OCI-LY3 (cell line): ENCODE results near the gene FSIP2.
A peak's percentile ranks its signal among the peaks of the same experiment; 100 is the strongest.

Source experiments
- H2AFZ ChIP-seq: fragments of 200-600, 300-600 bp; shearing (Covaris generic); 2 replicates; pipeline ENCODE4 v1.6.0; 2014; ENCODE audit warnings: antibody characterized with exemption, low read depth, low read length
- H3K27ac ChIP-seq: fragments of 200-600, 300-600 bp; sonication (generic); 2 replicates; pipeline ENCODE4 v1.5.1; 2014; ENCODE audit warnings: mild to moderate bottlenecking, low read length, moderate library complexity, mixed read lengths
- H3K27me3 ChIP-seq: fragments of 200-600, 300-600 bp; sonication (generic); 2 replicates; pipeline ENCODE4 v1.6.1; 2014; ENCODE audit warnings: low read depth, low read length, mixed read lengths
- H3K36me3 ChIP-seq: fragments of 200-600, 300-600 bp; sonication (generic); replicated peaks from 2 replicates; pipeline ENCODE3; 2014; ENCODE audit warnings: low read depth, low read length, mixed read lengths
- H3K4me1 ChIP-seq: fragments of 300-600, 200-600 bp; sonication (generic); 2 replicates; pipeline ENCODE4 v1.6.1; 2014; ENCODE audit warnings: low read length, mixed read lengths
- H3K4me2 ChIP-seq: fragments of 200-600, 300-600 bp; sonication (generic); 2 replicates; pipeline ENCODE4 v1.6.1; 2014; ENCODE audit warnings: low read length, mixed read lengths
- H3K4me3 ChIP-seq: fragments of 300-600, 200-600 bp; sonication (generic); 2 replicates; pipeline ENCODE4 v1.5.1; 2014; ENCODE audit warnings: antibody characterized with exemption, mild to moderate bottlenecking, low read length, moderate library complexity
- H3K79me2 ChIP-seq: fragments of 300-600, 200-600 bp; shearing (Covaris generic); 2 replicates; pipeline ENCODE4 v1.6.1; 2014; ENCODE audit warnings: mild to moderate bottlenecking, low read length, mixed read lengths
- H3K9ac ChIP-seq: fragments of 300-600, 200-600 bp; shearing (Covaris generic); 2 replicates; pipeline ENCODE4 v1.6.0; 2014; ENCODE audit warnings: mild to moderate bottlenecking, low read length, moderate library complexity
- H3K9me3 ChIP-seq: fragments of 200-600, 300-600 bp; shearing (Covaris generic); 2 replicates; pipeline ENCODE4 v1.6.1; 2014; ENCODE audit warnings: low read length, mixed read lengths; ENCODE audit not compliant: insufficient read depth
- H4K20me1 ChIP-seq: fragments of 200-600, 300-600 bp; sonication (generic); 2 replicates; pipeline ENCODE4 v1.6.1; 2016; ENCODE audit warnings: low read length, mixed read lengths; ENCODE audit not compliant: insufficient read depth
- EZH2phosphoT487 ChIP-seq: fragments of 200-600 bp; shearing (Covaris generic); IDR thresholded peaks from 2 replicates; pipeline ENCODE4 v1.6.1; 2018; ENCODE audit warnings: antibody characterized with exemption, mixed run types, low read depth
- TF ChIP-seq, protein P1 (sequence below): fragments of 200-600, 300-600 bp; sonication (generic); IDR thresholded peaks from 2 replicates; pipeline ENCODE4 v1.5.1; 2014; ENCODE audit warnings: antibody characterized with exemption, low read length, low read depth

Gene FSIP2

DNA sequence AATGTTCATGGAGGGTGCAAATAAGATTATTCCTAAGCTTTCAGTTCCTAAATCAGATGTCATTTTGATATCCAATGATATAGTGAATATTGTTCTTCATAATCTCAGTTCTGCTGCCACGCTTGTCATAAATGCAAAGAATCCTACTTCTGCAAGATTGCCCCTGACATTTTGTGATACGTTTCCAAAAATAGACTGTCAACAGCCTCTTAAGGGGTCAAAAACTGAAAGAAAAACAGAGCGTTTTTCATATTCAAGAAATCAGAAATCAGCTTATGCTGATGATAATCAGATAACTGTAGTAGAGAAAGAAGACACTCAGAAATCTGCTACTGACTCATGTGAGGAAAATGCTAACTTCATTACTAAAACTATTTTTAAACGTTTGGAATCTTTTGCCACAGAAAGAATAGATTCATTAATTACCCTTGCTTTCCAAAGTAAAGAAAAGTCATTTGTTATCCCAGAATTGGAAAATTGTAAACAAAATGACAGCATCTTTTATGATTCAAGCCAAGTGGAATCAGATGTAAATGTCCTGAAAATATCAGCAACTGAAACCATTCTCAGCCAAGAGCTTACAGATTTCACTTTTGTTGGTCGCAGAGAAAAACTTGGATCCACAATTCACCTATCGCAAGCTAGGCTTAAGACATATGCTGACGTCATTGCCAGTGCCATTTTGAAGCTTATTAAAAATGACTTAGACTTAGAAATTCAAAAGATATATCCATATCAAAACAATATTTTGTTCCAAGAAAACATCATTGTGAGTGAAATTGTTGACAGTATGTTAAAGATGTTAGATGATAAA is 55.1 kb downstream of the FSIP2 start:
- Histone ChIP-seq H3K27ac (no peak overlapping the region), H3K4me3 (no peak overlapping the region), H3K4me2 (no peak overlapping the region), H3K9me3 (no peaks in the 10 kb centered on the region), H3K79me2 (no peaks in the 10 kb centered on the region), H3K9ac (no peak overlapping the region), H3K4me1 (peaks cover 18% of the 10 kb centered on the region), H3K36me3 (no peaks in the 10 kb centered on the region), H4K20me1 (no peaks in the 10 kb centered on the region), H3K27me3 (no peaks in the 10 kb centered on the region), H2AFZ (no peak overlapping the region)
- no peak for TF ChIP-seq EZH2phosphoT487
- TF ChIP-seq, protein P1, sequence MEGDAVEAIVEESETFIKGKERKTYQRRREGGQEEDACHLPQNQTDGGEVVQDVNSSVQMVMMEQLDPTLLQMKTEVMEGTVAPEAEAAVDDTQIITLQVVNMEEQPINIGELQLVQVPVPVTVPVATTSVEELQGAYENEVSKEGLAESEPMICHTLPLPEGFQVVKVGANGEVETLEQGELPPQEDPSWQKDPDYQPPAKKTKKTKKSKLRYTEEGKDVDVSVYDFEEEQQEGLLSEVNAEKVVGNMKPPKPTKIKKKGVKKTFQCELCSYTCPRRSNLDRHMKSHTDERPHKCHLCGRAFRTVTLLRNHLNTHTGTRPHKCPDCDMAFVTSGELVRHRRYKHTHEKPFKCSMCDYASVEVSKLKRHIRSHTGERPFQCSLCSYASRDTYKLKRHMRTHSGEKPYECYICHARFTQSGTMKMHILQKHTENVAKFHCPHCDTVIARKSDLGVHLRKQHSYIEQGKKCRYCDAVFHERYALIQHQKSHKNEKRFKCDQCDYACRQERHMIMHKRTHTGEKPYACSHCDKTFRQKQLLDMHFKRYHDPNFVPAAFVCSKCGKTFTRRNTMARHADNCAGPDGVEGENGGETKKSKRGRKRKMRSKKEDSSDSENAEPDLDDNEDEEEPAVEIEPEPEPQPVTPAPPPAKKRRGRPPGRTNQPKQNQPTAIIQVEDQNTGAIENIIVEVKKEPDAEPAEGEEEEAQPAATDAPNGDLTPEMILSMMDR = no peak

DNA sequence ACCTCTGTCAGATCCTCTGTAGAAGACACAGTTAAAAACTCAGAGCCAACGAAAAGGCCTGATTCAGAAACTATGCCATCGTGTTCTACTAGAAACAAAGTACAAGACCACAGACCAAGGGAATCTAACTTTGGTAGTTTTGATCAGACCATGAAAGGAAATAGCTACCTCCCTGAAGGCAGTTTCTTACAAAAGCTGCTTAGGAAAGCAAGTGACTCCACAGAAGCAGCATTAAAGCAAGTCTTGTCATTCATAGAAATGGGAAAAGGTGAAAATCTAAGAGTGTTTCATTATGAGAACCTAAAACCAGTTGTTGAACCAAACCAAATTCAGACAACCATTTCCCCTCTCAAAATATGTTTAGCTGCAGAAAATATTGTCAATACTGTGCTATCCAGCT is 58.2 kb downstream of the FSIP2 start:
- no peaks in the 10 kb centered on the region for H3K79me2 ChIP-seq
- no peak overlapping the region for H3K27ac ChIP-seq
- no peaks in the 10 kb centered on the region for H3K36me3 ChIP-seq
- TF ChIP-seq, protein P1 = no peak
- no peak for TF ChIP-seq EZH2phosphoT487
- no peak overlapping the region for H3K9ac ChIP-seq
- no peaks in the 10 kb centered on the region for H4K20me1 ChIP-seq
- H3K9me3 ChIP-seq = no peaks in the 10 kb centered on the region
- H3K4me1 ChIP-seq = peaks cover 13% of the 10 kb centered on the region
- H2AFZ ChIP-seq = 0 out of 2 replicates have a peak overlapping the region, but pooled peaks have one; percentile 9
- H3K4me2 ChIP-seq = peak overlapping the region; percentile 7; the same call in 1 of the 2 replicates
- no peak overlapping the region for H3K4me3 ChIP-seq
- no peaks in the 10 kb centered on the region for H3K27me3 ChIP-seq

DNA sequence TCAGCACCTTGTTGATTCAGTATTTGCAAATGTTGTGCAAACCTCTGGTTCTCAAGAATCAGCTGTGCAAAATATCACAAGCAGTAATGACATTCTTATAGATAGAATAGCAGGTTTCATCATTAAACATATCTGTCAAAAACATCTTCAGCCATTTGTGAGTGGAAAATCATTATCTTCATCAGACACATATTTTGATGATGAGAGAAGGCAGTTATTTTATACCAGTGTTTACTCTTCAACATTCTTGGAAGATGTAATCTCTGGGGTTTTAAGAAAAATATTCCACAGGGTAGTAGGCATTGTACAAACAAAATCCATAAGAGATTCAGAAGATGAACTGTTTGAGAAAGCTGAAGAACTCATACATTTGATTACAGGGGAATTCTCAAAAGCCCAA is 64.3 kb downstream of the FSIP2 start:
- H3K9me3 ChIP-seq = no peaks in the 10 kb centered on the region
- no peak overlapping the region for H3K4me2 ChIP-seq
- H3K79me2 ChIP-seq = no peaks in the 10 kb centered on the region
- no peak overlapping the region for H3K4me3 ChIP-seq
- H3K4me1 ChIP-seq = no peaks in the 10 kb centered on the region
- H2AFZ ChIP-seq = no peak overlapping the region
- H3K9ac ChIP-seq = no peak overlapping the region
- TF ChIP-seq EZH2phosphoT487 = no peak
- TF ChIP-seq, protein P1 = no peak
- H3K27ac ChIP-seq = no peak overlapping the region
- no peaks in the 10 kb centered on the region for H4K20me1 ChIP-seq
- H3K27me3 ChIP-seq = no peaks in the 10 kb centered on the region
- H3K36me3 ChIP-seq = no peaks in the 10 kb centered on the region

DNA sequence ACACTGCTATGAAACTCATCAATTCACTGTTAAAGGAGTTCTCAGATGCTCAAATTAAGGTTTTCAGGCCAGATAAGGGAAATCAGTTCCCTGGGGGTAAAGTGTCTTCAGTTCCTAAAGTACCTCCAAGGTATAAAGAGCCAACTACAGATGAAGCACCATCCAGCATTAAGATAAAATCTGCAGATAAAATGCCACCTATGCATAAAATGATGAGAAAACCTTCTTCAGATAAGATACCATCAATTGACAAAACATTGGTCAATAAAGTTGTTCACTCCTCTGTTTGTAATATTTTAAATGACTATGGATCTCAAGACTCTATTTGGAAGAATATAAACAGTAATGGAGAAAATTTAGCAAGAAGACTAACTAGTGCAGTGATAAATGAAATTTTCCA is 68.2 kb downstream of the FSIP2 start:
- Histone ChIP-seq H3K27ac (no peak overlapping the region), H3K9me3 (no peaks in the 10 kb centered on the region), H3K9ac (no peak overlapping the region), H3K79me2 (no peaks in the 10 kb centered on the region), H4K20me1 (no peaks in the 10 kb centered on the region), H3K4me2 (no peak overlapping the region), H3K36me3 (no peaks in the 10 kb centered on the region), H3K4me1 (no peaks in the 10 kb centered on the region), H3K4me3 (no peak overlapping the region), H3K27me3 (no peaks in the 10 kb centered on the region), H2AFZ (no peak overlapping the region)
- TF ChIP-seq EZH2phosphoT487 = no peak
- TF ChIP-seq, protein P1 = no peak
